ENCODE results near the gene COL8A2.

DNA sequence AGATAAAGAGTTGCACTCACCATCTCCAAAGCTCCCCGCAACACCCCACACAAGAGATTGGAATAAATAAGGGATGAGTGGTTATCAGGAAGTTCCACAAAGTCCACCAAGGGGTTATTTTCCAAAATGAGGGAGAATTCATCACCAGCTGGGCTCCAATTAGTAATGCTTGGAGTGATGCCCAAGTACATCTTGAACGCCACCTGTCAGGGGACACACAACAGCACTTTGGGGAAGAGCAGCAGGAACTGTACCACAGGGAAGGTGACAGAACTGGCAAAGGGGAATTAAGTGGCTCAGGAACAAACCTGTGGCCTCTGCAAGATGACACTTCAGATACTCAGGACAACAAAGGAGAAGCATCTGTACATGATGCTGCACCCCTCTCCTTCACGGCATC is 12.8 kb upstream of the COL8A2 start:
- TF ChIP-seq, protein P1, sequence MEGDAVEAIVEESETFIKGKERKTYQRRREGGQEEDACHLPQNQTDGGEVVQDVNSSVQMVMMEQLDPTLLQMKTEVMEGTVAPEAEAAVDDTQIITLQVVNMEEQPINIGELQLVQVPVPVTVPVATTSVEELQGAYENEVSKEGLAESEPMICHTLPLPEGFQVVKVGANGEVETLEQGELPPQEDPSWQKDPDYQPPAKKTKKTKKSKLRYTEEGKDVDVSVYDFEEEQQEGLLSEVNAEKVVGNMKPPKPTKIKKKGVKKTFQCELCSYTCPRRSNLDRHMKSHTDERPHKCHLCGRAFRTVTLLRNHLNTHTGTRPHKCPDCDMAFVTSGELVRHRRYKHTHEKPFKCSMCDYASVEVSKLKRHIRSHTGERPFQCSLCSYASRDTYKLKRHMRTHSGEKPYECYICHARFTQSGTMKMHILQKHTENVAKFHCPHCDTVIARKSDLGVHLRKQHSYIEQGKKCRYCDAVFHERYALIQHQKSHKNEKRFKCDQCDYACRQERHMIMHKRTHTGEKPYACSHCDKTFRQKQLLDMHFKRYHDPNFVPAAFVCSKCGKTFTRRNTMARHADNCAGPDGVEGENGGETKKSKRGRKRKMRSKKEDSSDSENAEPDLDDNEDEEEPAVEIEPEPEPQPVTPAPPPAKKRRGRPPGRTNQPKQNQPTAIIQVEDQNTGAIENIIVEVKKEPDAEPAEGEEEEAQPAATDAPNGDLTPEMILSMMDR (IDR thresholded peaks at IDR 0.05; ENCODE audit: low read depth, low read length) = no peak
- TF ChIP-seq POLR2A (IDR thresholded peaks at IDR 0.05; ENCODE audit: extremely low read depth, insufficient read length) = no peak
- TF ChIP-seq, protein P2, sequence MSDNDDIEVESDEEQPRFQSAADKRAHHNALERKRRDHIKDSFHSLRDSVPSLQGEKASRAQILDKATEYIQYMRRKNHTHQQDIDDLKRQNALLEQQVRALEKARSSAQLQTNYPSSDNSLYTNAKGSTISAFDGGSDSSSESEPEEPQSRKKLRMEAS (IDR thresholded peaks at IDR 0.05; ENCODE audit: low read depth, low read length) = no peak
- no peak for TF ChIP-seq MYC (IDR thresholded peaks at IDR 0.05; ENCODE audit: low read depth, low read length)
